Measurements from ENCODE around the gene POLR3A.

The POLR3A gene

DNA sequence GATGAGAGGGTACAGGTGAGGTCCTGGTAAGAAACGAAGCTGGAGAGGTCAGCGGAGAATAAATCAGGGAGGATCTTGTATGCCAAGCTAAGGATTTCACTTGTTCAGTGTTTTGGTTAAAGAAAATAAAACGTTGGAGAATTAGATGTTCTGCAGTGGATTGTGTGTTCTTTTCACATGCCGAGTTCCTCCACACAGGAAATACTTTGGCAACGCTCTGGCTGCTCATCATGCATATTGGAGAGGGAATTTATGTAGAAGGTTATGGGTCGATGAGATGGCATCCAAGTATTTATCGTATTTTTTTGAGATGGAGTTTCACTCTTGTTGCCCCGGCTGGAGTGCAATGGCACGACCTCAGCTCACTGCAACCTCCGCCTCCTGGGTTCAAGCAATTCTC is 15.4 kb upstream of the POLR3A start:
- H3K36me3 ChIP-seq (ENCODE audit: control insufficient read depth, insufficient read depth, low read length) = peaks cover 19% of the 10 kb centered on the region
- no peaks in the 10 kb centered on the region for H3K27me3 ChIP-seq (ENCODE audit: control insufficient read depth, insufficient read depth, low read length)
- H3K9me3 ChIP-seq (ENCODE audit: control insufficient read depth, insufficient read depth, low read length) = no peaks in the 10 kb centered on the region
- H3K4me1 ChIP-seq (ENCODE audit: control insufficient read depth, insufficient read depth, low read length) = peaks cover 15% of the 10 kb centered on the region
- no peak overlapping the region for H3K4me3 ChIP-seq (ENCODE audit: low read depth, low read length)
- no peak overlapping the region for H3K9ac ChIP-seq (ENCODE audit: low read depth, low read length)

DNA sequence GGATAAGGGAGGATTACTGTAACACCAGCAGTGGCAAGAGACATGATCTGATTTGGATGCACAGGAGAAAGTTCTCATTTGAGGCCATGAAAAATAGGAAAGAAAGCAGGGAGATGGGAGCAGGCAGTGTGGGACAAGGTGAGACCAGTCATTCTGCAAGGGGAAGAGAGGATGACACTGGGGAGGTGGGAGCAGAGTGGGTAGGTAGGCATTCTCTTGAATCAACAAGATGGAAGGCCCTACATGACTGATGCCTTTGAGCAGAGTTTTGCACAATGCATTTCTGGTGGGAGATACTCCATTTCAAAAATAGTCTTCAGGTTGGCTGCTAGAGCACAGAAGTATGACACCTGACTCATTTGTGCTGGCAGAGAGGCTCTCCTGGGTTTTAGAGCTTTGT is 14.9 kb upstream of the POLR3A start:
- Histone ChIP-seq H3K27me3 (ENCODE audit: control insufficient read depth, insufficient read depth, low read length) (no peaks in the 10 kb centered on the region), H3K4me1 (ENCODE audit: control insufficient read depth, insufficient read depth, low read length) (peaks cover 20% of the 10 kb centered on the region), H3K9ac (ENCODE audit: low read depth, low read length) (no peak overlapping the region), H3K9me3 (ENCODE audit: control insufficient read depth, insufficient read depth, low read length) (no peaks in the 10 kb centered on the region), H3K36me3 (ENCODE audit: control insufficient read depth, insufficient read depth, low read length) (peaks cover 19% of the 10 kb centered on the region), H3K4me3 (ENCODE audit: low read depth, low read length) (no peak overlapping the region)

- no peak overlapping the region for H3K4me3 ChIP-seq (ENCODE audit: low read depth, low read length)
- no peaks in the 10 kb centered on the region for H3K9me3 ChIP-seq (ENCODE audit: control insufficient read depth, insufficient read depth, low read length)
- H3K36me3 ChIP-seq (ENCODE audit: control insufficient read depth, insufficient read depth, low read length) = peaks cover 31% of the 10 kb centered on the region
- no peak overlapping the region for H3K9ac ChIP-seq (ENCODE audit: low read depth, low read length)
- peaks cover 33% of the 10 kb centered on the region for H3K4me1 ChIP-seq (ENCODE audit: control insufficient read depth, insufficient read depth, low read length)
- no peaks in the 10 kb centered on the region for H3K27me3 ChIP-seq (ENCODE audit: control insufficient read depth, insufficient read depth, low read length)
Measured at GRCh38 chr10:78042752-78043104, 13.4 kb upstream of the POLR3A start.

DNA sequence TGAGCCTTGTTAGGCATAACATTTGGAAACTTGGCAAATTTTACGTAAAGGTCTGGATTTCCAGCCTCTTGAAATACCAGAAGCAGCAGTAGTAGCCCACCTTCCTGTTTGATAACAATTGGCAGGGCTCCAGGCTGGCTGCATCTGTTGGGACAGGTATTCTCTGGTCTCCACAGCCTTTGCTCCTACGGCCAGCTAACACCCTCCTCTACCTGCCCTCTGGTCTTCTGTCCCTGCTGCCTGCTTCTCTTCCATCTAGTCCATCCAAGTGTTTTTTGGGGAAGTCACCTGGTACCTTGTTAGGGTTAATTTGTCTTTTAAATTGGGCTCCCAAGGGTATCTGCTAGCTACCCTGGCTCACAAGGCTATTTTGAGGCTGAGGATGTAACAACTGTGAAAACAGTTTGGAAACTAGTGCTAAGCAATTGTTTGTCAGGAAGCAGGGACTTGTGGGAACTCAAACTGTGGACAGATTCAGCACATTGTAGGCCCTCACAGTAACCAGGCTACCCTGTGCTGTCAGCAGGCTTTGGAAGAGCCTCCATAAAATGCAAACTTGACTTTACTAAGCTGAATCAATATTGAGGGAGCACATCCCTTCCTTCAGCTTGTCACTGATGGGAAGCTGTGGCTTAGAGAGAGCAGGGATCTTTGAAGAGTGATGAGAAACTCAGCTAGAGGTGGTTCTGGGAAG is 12.9 kb upstream of the POLR3A start:
- no peaks in the 10 kb centered on the region for H3K9me3 ChIP-seq (ENCODE audit: control insufficient read depth, insufficient read depth, low read length)
- peaks cover 34% of the 10 kb centered on the region for H3K4me1 ChIP-seq (ENCODE audit: control insufficient read depth, insufficient read depth, low read length)
- H3K27me3 ChIP-seq (ENCODE audit: control insufficient read depth, insufficient read depth, low read length) = no peaks in the 10 kb centered on the region
- peaks cover 36% of the 10 kb centered on the region for H3K36me3 ChIP-seq (ENCODE audit: control insufficient read depth, insufficient read depth, low read length)
- H3K4me3 ChIP-seq (ENCODE audit: low read depth, low read length) = no peak overlapping the region
- H3K9ac ChIP-seq (ENCODE audit: low read depth, low read length) = no peak overlapping the region

DNA sequence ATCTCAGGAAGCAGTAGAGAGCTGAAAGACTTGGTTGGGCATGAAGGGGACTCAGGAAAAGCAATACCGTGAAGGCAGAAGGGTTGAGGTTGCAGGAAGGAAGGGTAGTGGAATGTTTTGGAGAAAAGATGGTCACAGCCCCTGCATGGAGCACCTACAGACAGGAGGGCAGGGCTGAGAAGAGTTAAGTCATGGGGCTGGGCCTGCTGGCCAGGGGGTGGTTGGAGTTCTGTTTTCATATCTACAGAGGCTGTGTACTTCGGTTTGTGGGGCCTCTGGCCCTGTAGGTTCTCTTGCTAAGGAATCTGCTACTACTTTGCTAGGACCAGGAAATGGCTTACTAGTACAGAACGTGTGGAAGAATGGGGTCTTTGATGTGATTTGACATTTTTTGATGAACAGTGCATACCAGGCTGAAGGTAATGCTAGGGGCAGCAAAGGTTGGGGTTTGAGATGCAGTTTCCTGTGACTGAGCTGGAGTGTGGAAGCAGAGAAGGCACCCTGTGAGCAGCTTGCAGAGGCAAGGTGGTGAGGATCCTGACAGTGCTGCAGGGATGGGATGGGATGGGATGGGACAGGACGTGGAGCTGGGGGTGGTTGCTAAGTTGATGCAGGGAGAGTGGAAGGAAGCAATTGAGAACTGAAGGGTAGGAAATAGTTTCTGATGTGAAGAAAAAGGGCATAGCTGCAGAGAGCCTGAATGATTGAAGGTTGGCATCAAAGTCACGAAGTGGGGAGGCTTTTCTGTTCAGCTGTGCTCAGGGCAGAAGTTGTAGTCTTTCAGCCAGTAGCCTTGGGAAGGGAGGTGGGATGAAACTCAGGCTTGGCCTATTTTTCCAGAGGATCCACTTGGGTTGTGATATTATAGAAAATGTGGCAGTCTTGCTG is 12.1 kb upstream of the POLR3A start:
- no peaks in the 10 kb centered on the region for H3K27me3 ChIP-seq (ENCODE audit: control insufficient read depth, insufficient read depth, low read length)
- no peak overlapping the region for H3K4me3 ChIP-seq (ENCODE audit: low read depth, low read length)
- peaks cover 34% of the 10 kb centered on the region for H3K4me1 ChIP-seq (ENCODE audit: control insufficient read depth, insufficient read depth, low read length)
- peak overlapping the region; percentile 39 for H3K9ac ChIP-seq (ENCODE audit: low read depth, low read length)
- H3K9me3 ChIP-seq (ENCODE audit: control insufficient read depth, insufficient read depth, low read length) = no peaks in the 10 kb centered on the region
- H3K36me3 ChIP-seq (ENCODE audit: control insufficient read depth, insufficient read depth, low read length) = peaks cover 43% of the 10 kb centered on the region

GRCh38 chr10:78039743-78040142 is 10.4 kb upstream of the POLR3A start:
- peaks cover 44% of the 10 kb centered on the region for H3K4me1 ChIP-seq (ENCODE audit: control insufficient read depth, insufficient read depth, low read length)
- H3K9me3 ChIP-seq (ENCODE audit: control insufficient read depth, insufficient read depth, low read length) = no peaks in the 10 kb centered on the region
- H3K9ac ChIP-seq (ENCODE audit: low read depth, low read length) = no peak overlapping the region
- H3K27me3 ChIP-seq (ENCODE audit: control insufficient read depth, insufficient read depth, low read length) = no peaks in the 10 kb centered on the region
- H3K36me3 ChIP-seq (ENCODE audit: control insufficient read depth, insufficient read depth, low read length) = peaks cover 58% of the 10 kb centered on the region
- H3K4me3 ChIP-seq (ENCODE audit: low read depth, low read length) = peak overlapping the region; percentile 9

DNA sequence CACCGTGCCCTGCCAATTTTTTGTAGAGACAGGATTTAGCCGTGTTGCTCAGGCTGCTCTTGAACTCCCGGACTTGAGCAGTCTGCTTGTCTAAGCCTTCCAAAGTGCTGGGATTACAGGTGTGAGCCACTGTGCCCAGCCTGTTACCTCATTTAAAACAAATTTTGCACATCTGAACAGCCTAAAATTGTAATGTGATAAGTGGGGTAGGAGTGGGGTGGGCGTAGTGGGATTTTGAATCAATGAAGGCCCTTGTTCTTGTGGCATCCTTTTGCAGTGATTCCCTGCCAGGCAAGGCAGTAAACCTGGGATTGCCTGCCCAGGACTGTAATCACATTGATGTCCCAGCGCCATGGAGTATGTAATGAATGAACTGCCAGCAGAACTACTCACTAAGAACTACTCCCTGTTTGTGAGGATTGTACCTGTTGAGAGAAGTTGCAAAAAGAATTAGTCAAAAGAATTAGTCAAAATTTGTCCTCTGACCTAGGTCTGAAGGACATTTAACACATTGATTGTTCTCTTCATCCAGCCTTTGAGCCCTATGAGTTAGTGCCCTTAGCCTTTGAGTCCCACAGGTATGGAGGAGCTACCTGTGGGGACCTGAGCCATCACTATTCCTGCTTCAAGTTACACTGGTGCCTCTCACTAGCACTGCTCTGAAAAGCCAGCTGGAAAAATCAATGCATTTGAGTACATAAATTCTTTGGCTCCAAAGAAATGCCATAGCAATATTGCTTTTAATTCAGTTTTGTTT is 9.7 kb upstream of the POLR3A start:
- H3K27me3 ChIP-seq (ENCODE audit: control insufficient read depth, insufficient read depth, low read length) = no peaks in the 10 kb centered on the region
- peaks cover 58% of the 10 kb centered on the region for H3K36me3 ChIP-seq (ENCODE audit: control insufficient read depth, insufficient read depth, low read length)
- peak overlapping the region; percentile 9 for H3K4me3 ChIP-seq (ENCODE audit: low read depth, low read length)
- H3K9me3 ChIP-seq (ENCODE audit: control insufficient read depth, insufficient read depth, low read length) = no peaks in the 10 kb centered on the region
- peaks cover 44% of the 10 kb centered on the region for H3K4me1 ChIP-seq (ENCODE audit: control insufficient read depth, insufficient read depth, low read length)
- no peak overlapping the region for H3K9ac ChIP-seq (ENCODE audit: low read depth, low read length)

DNA sequence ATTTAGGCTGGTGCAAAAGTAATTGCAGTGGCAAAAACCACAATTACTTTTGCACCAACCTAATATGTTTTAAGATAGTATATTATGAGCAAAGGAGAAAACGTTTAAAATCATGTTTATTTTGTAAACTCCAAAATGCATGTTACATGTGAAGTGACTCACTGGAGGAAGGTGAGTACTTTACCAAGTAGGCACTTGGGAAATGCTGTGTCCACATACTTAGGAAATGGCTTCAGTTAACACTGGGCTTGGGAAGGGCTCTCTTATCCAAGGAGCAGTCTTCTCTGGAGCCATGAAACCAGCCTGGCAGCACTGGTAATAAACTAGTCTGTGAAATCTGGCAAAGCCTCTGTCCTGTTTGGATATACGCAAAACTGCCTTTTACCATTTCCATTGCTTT is 8.8 kb upstream of the POLR3A start:
- Histone ChIP-seq H3K36me3 (ENCODE audit: control insufficient read depth, insufficient read depth, low read length) (peaks cover 58% of the 10 kb centered on the region), H3K9ac (ENCODE audit: low read depth, low read length) (no peak overlapping the region), H3K4me3 (ENCODE audit: low read depth, low read length) (peak overlapping the region; percentile 3), H3K27me3 (ENCODE audit: control insufficient read depth, insufficient read depth, low read length) (no peaks in the 10 kb centered on the region), H3K9me3 (ENCODE audit: control insufficient read depth, insufficient read depth, low read length) (no peaks in the 10 kb centered on the region), H3K4me1 (ENCODE audit: control insufficient read depth, insufficient read depth, low read length) (peaks cover 44% of the 10 kb centered on the region)

DNA sequence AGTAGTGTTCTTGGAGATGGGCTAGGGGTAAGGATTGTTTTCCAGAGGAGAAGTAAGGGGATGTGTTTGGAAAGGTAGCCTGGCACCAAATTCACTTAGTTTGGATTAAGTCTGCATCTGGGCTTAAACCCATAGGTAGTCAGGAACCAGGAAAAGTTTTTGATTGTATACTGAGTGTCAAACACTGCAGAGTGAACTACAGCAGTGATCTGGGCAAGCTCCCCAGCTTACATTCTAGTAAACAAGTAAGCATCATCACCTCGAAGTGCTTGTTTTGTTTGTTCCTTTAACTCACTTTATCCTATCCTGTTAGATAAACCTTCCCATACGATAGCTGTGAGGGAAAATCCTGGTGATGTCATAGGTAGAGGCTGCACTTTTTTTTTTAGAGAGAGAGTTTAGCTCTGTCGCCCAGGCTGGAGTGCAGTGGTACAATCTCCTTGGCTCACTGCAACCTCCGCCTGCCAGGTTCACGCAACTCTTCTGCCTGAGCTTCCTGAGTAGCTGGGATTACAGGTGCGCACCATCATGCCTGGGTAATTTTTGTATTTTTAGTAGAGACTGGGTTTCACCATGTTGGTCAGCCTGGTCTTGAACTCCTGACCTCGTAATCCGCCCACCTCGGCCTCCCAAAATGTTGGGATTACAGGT is 6.7 kb upstream of the POLR3A start:
- peak overlapping the region; percentile 90 for H3K4me3 ChIP-seq (ENCODE audit: low read depth, low read length)
- peaks cover 45% of the 10 kb centered on the region for H3K36me3 ChIP-seq (ENCODE audit: control insufficient read depth, insufficient read depth, low read length)

GRCh38 chr10:78035437-78035836 is 6.1 kb upstream of the POLR3A start:
- Histone ChIP-seq H3K9ac (ENCODE audit: low read depth, low read length) (peak overlapping the region; percentile 97), H3K4me1 (ENCODE audit: control insufficient read depth, insufficient read depth, low read length) (peaks cover 33% of the 10 kb centered on the region), H3K27me3 (ENCODE audit: control insufficient read depth, insufficient read depth, low read length) (no peaks in the 10 kb centered on the region), H3K36me3 (ENCODE audit: control insufficient read depth, insufficient read depth, low read length) (peaks cover 39% of the 10 kb centered on the region), H3K9me3 (ENCODE audit: control insufficient read depth, insufficient read depth, low read length) (no peaks in the 10 kb centered on the region), H3K4me3 (ENCODE audit: low read depth, low read length) (peak overlapping the region; percentile 90)

More for the DNA sequence above, 6.7 kb upstream of the POLR3A start:
- H3K9ac ChIP-seq (ENCODE audit: low read depth, low read length) = peak overlapping the region; percentile 97
- no peaks in the 10 kb centered on the region for H3K27me3 ChIP-seq (ENCODE audit: control insufficient read depth, insufficient read depth, low read length)
- H3K9me3 ChIP-seq (ENCODE audit: control insufficient read depth, insufficient read depth, low read length) = no peaks in the 10 kb centered on the region
- peaks cover 38% of the 10 kb centered on the region for H3K4me1 ChIP-seq (ENCODE audit: control insufficient read depth, insufficient read depth, low read length)

GRCh38 chr10:78035025-78035424 is 5.7 kb upstream of the POLR3A start:
- Histone ChIP-seq H3K9me3 (ENCODE audit: control insufficient read depth, insufficient read depth, low read length) (no peaks in the 10 kb centered on the region), H3K4me1 (ENCODE audit: control insufficient read depth, insufficient read depth, low read length) (peaks cover 33% of the 10 kb centered on the region), H3K27me3 (ENCODE audit: control insufficient read depth, insufficient read depth, low read length) (no peaks in the 10 kb centered on the region), H3K9ac (ENCODE audit: low read depth, low read length) (peak overlapping the region; percentile 97), H3K4me3 (ENCODE audit: low read depth, low read length) (peak overlapping the region; percentile 90), H3K36me3 (ENCODE audit: control insufficient read depth, insufficient read depth, low read length) (peaks cover 39% of the 10 kb centered on the region)
